COLO668 (cell line): Measurements from ENCODE around the gene CAPN2.
"Not testable (repeated sequence)": the region's sequence is repeated elsewhere in the genome, so short reads cannot be mapped to it uniquely, and the experiment has no call there.

Experiments used
- DNase-seq: peaks from one replicate; lab custom pipeline; 2025; ENCODE audit not compliant: unreplicated experiment; lab: John Stamatoyannopoulos, UW

Gene CAPN2

GRCh38 chr1:223716302-223716862, 4.0 kb downstream of the CAPN2 start:
- no peak for DNase-seq

GRCh38 chr1:223717123-223717522, 4.8 kb downstream of the CAPN2 start:
- no peak for DNase-seq

GRCh38 chr1:223717695-223718363, 5.5 kb downstream of the CAPN2 start:
- DNase-seq, result no peak

DNA sequence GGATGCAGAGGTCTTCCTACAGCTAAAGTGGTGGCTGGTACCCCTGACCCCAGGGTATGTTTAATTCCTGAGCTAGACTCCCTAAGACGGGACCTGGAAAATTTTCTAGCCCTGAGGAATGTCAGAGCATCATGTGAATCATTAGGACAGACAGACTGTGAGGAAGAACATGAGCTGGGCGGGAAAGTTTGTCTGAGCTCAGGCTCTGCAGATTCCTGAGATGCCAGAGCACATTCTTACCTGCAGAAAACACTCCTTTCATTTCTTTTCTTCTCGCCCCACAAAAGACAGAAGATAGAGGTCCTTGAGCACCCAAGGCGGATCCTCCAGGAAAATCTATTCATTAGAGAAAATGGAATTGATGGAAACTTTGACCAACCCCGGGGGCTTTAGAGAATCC, 6.5 kb downstream of the CAPN2 start:
- DNase-seq, result no peak

- no peak for DNase-seq
These were observed 8.7 kb downstream of the CAPN2 start for GRCh38 chr1:223720971-223721591.

DNA sequence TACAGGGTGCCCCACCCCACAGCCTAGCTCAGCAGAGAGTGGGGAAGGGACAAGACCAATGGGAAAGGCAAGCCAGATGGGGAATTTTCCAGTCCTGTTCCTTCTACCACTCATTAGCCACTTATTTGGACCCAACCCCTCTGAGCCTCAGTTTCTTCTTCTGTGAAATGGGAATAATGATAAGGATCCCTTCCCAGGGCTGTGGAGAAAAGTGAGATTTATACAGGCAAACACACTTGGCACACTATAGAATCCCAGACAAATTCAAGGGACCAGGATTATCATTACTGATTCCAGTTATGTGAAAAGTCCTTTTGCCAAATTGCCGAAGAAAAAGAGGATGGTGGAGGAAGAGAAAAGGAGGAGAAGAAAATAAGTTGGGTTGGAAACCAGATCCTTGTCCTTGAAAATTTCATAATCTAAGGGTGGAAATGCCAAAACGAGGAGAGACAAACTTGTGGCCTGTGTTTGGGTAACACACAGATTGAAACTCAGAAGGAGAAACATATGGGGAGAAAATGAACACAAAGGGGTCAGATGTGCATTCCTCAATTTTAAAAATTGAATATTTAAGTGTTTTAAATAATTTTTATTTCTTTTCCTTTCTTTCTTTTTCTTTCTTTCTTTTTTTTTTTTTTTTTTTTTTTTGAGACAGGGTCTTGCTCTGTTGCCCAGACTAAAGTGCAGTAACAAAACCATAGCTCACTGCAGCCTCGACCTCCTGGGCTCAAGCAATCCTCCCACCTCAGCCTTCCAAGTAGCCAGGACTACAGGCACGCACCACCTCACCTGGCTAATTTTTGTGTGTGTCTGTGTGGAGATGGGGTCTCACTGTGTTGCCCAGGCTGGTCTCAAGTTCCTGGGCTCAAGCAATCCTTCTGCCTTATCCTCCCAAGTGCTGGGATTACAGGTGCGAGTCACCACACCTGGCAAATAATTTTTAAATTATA, 9.6 kb downstream of the CAPN2 start:
- DNase-seq, result no peak

DNA sequence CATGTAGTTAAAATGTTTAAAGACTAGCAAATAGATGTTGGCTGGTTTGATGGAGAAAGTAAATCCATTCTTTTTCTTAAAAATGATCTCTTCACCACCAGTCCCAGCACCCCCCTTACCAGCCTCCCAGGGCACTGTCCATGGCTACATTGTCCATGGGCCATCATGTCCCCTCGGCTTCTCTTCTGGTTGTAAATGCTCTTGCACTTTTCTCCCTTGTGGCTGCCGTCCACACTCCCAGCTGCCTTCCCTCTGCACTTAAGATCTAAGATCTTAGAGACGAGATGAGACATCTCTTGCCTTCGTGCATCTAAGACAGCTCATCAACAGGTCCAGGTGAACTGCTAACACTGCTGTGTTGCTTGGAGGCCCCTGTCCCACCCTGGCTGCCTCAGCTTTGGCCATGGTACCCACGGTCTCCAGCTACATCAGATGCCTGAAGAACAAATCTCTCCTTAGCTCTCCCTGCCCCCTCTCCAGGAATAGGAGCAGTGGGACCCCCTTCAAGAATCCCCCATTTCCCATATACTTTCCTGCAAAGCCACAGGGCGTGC, 11.1 kb downstream of the CAPN2 start:
- no peak for DNase-seq

DNA sequence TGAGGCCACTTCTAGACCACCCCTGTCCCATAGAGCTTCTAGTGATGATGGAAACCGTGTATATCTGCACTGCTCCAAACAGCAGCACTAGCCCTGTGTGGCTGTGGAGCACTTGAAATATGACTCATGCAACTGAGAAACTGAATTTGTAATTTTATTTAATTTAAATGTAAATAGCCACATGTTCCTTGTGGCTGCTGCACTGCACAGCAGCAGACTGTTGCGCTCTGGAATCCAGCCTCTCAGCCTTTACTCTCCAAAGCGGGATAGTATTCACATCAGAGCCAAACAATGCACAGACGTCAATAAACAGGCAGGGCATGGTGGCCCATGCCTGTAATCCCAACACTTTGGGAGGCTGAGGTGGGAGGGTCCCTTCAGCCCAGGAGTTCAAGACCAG, 12.0 kb downstream of the CAPN2 start:
- no peak for DNase-seq

DNA sequence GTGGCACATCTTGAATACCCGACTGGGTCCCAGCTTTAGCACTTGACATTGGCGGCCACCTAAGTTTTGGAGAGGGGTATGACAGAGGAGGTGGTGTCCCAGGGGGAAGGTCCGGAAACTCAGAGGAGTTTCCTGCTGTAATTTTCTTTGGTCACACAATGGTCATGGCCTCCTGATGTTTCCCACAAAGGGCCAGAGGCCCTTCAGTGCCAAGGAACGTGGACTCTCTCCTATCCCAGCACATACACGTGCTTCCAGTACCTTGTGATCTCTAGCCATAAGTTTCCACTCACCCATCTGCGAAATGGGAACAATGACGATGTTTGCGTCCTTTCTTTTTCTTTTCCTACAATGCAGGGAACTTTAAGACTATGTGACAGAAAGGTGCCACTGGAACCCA, 13.2 kb downstream of the CAPN2 start:
- DNase-seq, result no peak

DNA sequence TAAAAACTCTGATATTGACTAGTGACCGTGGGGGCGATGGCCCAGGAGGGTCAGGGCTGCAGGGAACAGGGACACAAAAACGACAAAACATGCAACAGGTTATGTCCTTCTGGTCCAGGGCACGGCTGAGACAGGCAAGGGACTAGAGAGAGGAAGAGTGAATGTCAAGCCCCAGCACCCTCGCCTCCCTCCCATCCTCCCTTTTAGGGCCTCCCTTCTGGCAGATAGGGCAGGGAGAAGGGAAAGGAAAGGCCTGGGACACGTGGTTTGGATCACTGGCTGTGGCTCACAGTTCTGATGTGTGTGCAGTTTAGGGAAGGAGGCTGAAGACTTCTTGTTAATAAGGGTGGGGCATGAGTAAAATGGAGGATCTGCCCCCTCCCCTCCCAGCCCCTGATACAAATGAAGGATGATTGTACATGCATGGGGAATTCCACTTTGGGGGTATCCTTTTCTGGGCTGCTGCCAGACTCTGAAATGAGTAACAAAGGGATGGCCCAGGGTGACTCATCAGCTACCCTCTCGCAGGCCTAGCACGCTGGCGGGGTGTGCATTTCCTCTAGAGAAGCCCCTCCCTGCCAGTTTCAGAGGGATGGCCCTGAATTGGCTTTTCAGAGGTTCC, 14.2 kb downstream of the CAPN2 start:
- peak; percentile 73 for DNase-seq

DNA sequence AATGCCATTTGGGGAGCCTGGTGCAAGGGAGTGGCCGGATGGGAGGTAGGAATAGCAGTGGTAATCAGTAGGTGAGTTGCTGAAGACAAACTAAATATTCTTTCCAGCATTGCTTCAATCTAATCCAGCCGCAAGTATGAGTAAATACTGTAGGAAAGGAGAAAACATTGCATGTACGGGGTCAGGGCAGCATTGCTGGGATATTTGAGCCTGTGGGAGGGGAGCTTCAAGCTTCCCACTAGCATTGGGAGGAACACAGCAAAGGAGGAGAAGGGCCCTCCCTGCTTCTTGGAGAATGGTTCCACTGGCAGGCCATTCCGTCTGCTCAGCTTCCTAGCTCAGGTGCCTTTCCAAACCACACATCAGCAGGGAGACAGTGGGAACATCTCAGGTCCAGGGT, 15.2 kb downstream of the CAPN2 start:
- no peak for DNase-seq

GRCh38 chr1:223729906-223730305, 17.6 kb downstream of the CAPN2 start:
- no peak for DNase-seq

GRCh38 chr1:223730479-223731132, 18.3 kb downstream of the CAPN2 start:
- no peak for DNase-seq

DNA sequence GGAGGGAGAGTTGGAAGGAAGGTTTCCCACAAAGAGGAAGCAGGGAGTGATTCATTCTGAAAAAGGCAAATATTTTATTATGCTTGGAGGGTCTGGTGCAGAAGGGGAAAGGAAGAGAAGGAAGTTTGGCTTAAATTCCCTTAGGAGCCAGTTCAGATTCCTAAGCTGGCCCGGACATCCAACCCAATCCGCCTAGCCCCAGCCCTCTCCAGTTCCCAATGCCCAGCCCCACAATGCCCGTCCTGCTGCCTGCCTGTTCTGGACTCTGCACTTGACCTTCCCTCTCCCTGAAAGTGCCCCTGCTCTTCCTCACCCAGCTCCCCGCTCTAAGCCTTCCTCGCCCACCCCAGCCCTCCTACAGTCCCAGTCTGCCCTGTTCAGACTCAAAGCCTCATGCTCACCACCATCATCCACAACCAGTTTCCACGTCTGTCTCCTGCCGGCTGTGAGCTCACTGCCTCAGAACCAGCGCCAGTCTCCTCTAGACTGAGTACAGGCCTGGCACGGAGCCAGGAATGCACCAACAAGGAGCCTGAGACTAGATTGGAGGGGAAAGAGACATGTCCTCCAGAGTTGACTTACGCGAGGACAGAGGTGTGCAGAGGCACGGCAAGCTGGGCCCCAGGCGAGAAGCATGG, 18.9 kb downstream of the CAPN2 start:
- peak; percentile 29 for DNase-seq

- no peak for DNase-seq
These were observed 20.9 kb downstream of the CAPN2 start for GRCh38 chr1:223732993-223733798.

- no peak for DNase-seq
These were observed 21.8 kb downstream of the CAPN2 start for GRCh38 chr1:223733898-223734852.

DNA sequence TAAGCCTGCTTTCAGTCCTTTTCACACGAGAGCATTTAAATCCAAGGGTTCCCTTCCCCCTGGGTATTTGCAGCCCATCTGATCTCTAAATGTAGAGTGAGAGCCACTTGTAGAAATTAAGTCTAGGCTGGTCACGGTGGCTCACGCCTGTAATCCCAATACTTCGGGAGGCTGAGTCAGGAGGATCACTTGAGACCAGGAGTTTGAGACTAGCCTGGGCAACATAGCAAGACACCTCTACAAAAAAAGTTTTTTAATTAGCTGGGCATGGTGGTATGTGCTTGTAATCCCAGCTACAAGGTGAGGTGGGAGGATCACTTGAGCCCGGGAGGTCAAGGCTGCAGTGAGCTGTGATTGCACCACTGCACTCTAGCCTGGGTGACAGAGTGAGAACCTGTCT, 24.3 kb downstream of the CAPN2 start:
- DNase-seq, result not testable (repeated sequence)

DNA sequence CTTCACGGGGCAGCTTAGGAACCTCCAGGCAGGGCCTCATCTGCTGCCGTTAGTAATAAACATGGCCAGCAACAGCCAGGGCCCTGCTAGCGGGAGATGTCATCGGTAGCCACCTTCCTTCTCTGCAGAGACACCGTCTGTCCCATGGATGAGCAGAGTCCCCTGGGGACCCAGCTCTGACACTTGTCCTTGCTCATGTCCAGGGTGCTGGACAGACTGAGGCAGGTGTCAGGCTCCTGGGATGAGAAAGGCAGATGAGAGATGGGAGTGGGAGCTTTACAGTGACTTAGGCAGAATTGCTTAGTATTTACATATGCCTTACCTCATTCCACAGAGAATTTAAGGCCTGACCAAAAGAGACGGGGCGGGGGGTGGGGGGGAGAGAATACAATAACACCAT, 25.0 kb downstream of the CAPN2 start:
- DNase-seq, result no peak
